HUES64 (cell line): Measurements from ENCODE around the gene MPP4.

Experiments used
- H3K27ac ChIP-seq: 2 replicates; pipeline ENCODE4 v1.7.0; 2013; ENCODE audit warnings: low read depth, low read length, inconsistent platforms
- H3K27me3 ChIP-seq: 2 replicates; pipeline ENCODE4 v1.6.1; 2013; ENCODE audit warnings: mild to moderate bottlenecking, low read length; ENCODE audit not compliant: insufficient read depth
- H3K36me3 ChIP-seq: 2 replicates; pipeline ENCODE4 v1.6.1; 2013; ENCODE audit warnings: mild to moderate bottlenecking, low read length; ENCODE audit not compliant: insufficient read depth
- H3K4me1 ChIP-seq: 2 replicates; pipeline ENCODE4 v1.6.1; 2013; ENCODE audit warnings: mild to moderate bottlenecking, low read length, moderate library complexity; ENCODE audit not compliant: insufficient read depth
- H3K4me3 ChIP-seq: 2 replicates; pipeline ENCODE4 v1.5.1; 2013; ENCODE audit warnings: mild to moderate bottlenecking, low read length, moderate library complexity
- H3K9ac ChIP-seq: 2 replicates; pipeline ENCODE4 v1.6.1; 2013; ENCODE audit warnings: mild to moderate bottlenecking, low read depth, low read length
- H3K9me3 ChIP-seq: 2 replicates; pipeline ENCODE4 v1.6.1; 2013; ENCODE audit warnings: low read depth, low read length; ENCODE audit not compliant: insufficient read depth
- WGBS: fragments of 150-250, 120-280 bp; methylation state at CpG from one replicate; pipeline ENCODE4 v1.1.7; 2013; ENCODE audit warnings: missing lambda C conversion rate; 5-methylcytosine and 5-hydroxymethylcytosine counted together

The MPP4 gene

DNA sequence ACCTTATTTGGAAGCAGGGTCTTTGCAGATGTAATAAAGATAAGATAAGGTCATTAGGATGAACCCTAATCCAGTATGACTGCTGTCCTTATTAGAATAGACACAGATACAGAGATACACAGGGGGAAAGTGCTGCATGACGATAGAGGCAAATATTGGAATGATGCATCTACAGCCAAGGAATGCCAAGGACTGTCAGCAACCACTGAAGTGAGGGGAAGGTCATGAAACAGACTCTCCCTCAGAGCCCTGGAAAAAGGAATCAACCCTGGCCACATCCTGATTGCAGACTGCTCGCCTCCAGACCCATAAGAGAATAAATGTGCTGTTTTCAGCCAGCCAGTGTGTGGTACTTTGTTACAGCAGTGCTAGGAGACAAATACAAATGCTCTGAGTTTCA is 69.9 kb downstream of the MPP4 start:
- Histone ChIP-seq H3K9me3 (no peaks in the 10 kb centered on the region), H3K36me3 (peaks cover 97% of the 10 kb centered on the region), H3K4me1 (no peaks in the 10 kb centered on the region), H3K4me3 (no peak overlapping the region), H3K27ac (no peak overlapping the region), H3K27me3 (no peaks in the 10 kb centered on the region), H3K9ac (no peak overlapping the region)
- 97% methylated on average over 2 of the region's 2 CpGs for WGBS

DNA sequence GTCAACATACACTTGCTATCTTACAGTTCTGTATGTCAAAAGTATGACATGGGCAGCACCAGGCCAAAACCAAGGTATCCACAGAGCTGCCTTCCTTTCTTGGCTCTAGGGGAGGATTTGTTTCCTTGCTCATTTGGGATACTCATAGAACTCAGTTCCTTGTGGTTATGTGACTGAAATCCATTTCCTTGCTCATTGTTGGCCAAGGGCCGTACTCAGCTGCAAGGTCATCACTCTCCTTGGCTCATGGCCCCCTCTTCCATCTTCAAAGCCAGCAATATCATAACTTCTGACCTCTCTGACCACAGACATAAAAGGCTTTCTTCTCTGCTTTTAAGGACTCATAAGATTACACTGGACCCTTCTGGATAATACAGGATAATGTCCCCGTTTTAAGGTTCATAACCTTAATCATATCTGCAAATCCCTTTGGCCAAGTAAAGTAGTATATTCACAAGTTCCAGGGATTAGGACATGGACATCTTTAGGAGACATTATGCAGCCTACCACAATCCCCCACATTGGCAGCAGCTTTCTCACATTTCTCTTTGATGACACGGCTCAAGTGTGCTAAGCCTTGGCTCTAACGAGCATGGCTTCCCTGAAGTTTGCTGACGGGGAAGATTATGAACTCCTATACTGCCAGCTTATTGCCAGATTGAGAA is 76.0 kb downstream of the MPP4 start:
- Histone ChIP-seq H3K9me3 (no peaks in the 10 kb centered on the region), H3K9ac (no peak overlapping the region), H3K4me1 (no peaks in the 10 kb centered on the region), H3K4me3 (no peak overlapping the region), H3K27ac (no peak overlapping the region), H3K36me3 (peaks cover 51% of the 10 kb centered on the region), H3K27me3 (no peaks in the 10 kb centered on the region)
- 92% methylated on average over 5 of the region's 5 CpGs for WGBS

DNA sequence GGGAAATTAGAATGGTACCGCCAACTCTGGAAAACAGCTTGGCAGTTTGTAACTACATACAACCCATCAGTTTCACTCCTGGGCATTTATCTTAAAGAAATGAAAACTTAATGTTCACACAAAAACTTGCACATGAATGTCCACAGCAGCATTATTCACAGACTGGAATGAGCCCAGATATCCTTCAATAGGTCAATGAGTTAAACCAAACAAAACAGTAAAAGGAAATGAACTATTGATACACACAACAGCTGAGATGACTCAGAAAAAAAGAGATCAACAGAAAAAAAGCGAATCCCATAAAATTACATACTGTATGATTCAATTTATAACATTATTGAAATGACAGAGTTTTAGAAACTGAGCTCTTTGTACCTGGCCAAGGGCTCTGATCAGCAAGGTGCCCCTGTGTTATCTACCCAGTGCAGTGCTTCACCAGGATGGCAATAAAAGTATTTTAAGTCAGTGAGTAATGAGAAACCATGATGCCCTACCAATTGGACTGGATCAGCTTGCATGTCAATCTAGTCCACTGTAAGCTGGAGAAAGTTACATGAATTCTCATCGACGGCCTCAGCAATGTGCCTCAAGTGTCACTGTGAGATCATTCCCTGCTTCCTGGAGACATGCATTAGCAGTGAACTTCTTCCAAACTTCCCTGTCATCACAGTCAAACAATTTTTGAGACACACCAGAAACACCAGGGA is 77.0 kb downstream of the MPP4 start:
- H3K9me3 ChIP-seq = no peaks in the 10 kb centered on the region
- no peak overlapping the region for H3K9ac ChIP-seq
- no peak overlapping the region for H3K27ac ChIP-seq
- H3K36me3 ChIP-seq = peaks cover 41% of the 10 kb centered on the region
- no peaks in the 10 kb centered on the region for H3K4me1 ChIP-seq
- no peaks in the 10 kb centered on the region for H3K27me3 ChIP-seq
- WGBS = 91% methylated on average over 3 of the region's 4 CpGs
- no peak overlapping the region for H3K4me3 ChIP-seq

DNA sequence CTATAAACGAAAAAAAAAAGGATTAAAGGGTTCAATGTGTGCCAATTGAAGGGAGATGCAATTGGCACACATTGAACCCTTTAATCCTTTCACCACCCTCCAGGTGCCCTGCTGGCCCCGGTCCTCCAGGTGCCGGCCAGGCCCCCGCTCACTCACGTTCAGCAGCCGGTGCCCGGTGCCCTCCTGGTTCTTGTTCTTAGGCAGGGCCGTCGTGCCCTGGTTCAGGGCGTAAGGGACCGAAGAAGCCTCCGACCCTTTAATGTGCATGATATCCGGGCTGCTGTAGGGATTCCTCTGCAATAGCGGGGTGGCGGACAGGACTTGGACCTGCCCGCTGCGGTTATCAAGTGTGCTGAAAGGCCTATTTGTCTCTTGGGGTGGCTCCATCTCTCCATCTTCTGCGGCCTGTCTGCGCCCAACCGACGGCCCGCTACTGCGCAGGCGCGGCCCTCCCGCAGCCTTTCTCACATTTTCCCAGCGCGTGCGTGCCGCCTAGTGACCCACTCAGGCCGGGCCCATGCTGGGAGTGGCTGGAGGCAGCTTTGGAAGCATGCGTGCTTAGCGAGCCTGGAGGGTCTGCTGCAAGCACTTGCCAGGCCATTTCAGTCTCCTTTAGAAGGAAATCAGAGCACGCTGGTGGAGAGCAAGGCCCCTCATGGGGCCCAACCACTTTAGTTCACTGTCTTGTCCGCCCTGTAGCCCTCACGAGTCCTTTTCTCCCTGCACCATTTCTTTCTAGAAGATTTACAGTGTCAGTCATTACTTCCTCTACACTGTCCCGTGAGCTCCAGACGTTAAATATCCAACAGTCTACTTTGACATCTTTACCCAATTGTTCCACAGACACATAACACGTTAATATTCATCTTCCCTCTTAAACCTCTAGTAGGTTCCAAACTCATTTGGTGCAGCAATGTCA is 79.4 kb downstream of the MPP4 start:
- WGBS = 92% methylated on average over 39 of the region's 39 CpGs
- H3K27ac ChIP-seq = no peak overlapping the region
- H3K9me3 ChIP-seq = no peaks in the 10 kb centered on the region
- H3K4me1 ChIP-seq = no peaks in the 10 kb centered on the region
- H3K4me3 ChIP-seq = no peak overlapping the region
- no peak overlapping the region for H3K9ac ChIP-seq
- peaks cover 19% of the 10 kb centered on the region for H3K36me3 ChIP-seq
- no peaks in the 10 kb centered on the region for H3K27me3 ChIP-seq

DNA sequence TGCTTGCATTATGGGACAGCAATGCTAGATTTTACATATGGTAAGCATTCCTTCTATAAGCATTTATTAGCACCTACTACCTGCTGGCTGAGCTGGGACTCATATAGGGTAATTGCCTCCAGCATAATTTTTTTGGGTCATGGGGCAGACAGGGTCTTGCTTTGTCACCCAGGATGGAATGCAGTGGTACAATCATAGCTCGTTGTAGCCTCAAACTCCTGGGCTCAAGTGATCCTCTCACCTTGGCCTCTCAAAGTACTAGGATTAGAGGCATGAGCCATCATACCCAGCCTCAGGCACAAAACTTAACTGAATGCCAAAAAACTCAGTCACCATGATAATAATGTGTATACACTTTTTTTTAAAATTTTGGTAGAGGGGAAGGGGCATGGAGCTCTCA is 90.4 kb downstream of the MPP4 start:
- no peak overlapping the region for H3K4me3 ChIP-seq
- no peaks in the 10 kb centered on the region for H3K36me3 ChIP-seq
- no peak overlapping the region for H3K27ac ChIP-seq
- WGBS = 96% methylated on average over 1 of the region's 1 CpG
- no peaks in the 10 kb centered on the region for H3K4me1 ChIP-seq
- H3K9ac ChIP-seq = no peak overlapping the region
- H3K9me3 ChIP-seq = peaks cover 12% of the 10 kb centered on the region
- H3K27me3 ChIP-seq = no peaks in the 10 kb centered on the region

DNA sequence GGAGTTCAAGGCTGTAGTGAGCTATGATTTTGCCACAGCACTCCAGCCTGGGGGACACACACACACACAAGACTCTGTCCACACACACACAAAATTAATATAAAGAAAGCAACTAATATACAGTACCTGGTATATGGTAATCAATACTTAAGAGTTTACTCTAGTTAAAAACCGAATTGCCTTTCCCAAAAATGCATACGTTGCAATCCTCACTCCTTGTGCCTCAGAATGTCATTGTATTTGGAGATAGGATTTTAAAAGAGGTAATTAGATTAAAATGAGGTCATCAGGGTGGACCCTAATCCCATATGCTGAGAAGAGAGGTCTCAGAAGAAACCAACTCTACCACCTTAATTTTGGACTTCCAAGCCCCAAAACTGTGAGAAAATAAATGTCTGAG is 90.9 kb downstream of the MPP4 start:
- WGBS = 80% methylated on average over 2 of the region's 2 CpGs

DNA sequence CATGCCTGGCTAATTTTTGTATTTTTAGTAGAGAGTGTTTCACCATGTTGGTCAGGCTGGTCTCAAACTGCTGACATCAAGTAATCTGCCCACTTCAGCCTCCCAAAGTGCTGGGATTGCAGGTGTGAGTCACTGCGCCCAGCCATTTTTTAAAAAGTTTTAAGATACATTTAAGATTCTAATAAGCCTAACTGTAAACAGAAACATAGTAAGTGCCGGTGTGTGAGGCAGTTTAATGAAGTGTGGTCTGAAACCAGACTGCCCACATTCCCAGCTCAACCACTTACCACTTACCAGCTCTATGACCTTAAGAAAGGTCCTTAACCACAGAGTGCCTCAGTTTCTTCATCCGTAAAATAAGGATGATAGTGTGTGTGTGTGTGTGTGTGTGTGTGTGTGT is 97.5 kb downstream of the MPP4 start:
- Histone ChIP-seq H3K4me3 (no peak overlapping the region), H3K27me3 (no peaks in the 10 kb centered on the region), H3K36me3 (no peaks in the 10 kb centered on the region), H3K9me3 (no peaks in the 10 kb centered on the region), H3K27ac (no peak overlapping the region), H3K9ac (no peak overlapping the region), H3K4me1 (no peaks in the 10 kb centered on the region)
- 100% methylated on average over 1 of the region's 3 CpGs for WGBS

More for the DNA sequence above, 90.9 kb downstream of the MPP4 start:
- Histone ChIP-seq H3K36me3 (no peaks in the 10 kb centered on the region), H3K4me1 (no peaks in the 10 kb centered on the region), H3K9ac (no peak overlapping the region), H3K9me3 (peaks cover 12% of the 10 kb centered on the region), H3K4me3 (no peak overlapping the region), H3K27me3 (no peaks in the 10 kb centered on the region), H3K27ac (no peak overlapping the region)

DNA sequence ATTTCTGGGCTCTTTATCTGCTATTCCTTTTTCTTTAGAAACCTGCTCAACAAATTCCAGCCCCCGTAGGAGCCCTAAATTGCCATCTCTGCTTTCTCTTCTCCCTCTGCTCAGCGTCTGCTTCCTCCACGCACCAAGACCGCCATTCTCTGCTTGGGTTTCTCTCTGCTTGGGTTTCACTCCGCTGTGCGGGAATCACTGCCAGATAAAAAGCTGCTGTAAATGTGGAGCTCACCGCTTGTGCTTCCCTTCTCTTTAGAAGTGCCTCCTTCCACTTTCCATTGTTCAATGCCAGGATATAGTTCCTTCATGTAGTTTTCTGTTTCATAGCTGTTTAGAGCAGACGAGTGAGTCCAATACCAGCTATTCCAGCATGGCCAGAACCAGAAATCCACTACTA is 101.0 kb downstream of the MPP4 start:
- Histone ChIP-seq H3K4me1 (no peaks in the 10 kb centered on the region), H3K27ac (no peak overlapping the region), H3K4me3 (no peak overlapping the region), H3K9ac (no peak overlapping the region), H3K27me3 (no peaks in the 10 kb centered on the region), H3K9me3 (no peaks in the 10 kb centered on the region), H3K36me3 (no peaks in the 10 kb centered on the region)
- 76% methylated on average over 8 of the region's 8 CpGs for WGBS
